ENCODE measurements around the gene KRT5. TPM values are rescaled to one million over a fixed set of nuclear protein-coding genes. Genes with fewer than 3 reads are reported as not detected.

The KRT5 gene
- total and polyA plus RNA-seq, 2 of the 13 experiments (the other 11 are each of a cell fraction or from before 2014, with no cell fraction given): 0.08 TPM; not detected in 1

DNA sequence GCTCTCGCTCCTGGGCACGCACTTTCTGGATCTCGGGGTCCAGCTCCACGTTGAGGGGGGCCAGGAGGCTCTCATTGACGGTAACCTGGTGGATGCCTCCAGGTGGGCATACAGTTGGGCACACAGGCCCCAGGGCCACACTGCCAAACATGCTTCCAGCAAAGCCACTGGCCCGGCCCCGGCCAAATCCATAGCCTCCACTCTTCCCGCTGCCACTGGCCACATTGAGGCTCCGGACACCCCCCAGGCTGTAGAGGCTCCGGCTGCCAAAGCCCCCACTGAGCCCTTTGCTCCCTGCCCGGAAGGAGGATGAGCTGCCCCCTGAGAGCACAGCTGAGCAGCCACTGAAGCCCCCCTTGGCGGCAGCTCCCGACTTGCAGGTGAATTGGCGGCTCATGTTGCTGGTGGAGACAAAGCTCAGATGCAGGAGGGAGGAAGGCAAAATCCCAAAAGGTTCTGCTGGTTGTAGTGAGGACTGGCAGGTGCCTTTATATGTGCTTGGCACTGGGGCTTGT lies 32.5 kb upstream of the KRT5 start, which contains the start of gene KRT71:
KRT71 (minus strand) TSS at position 465 of the 515 bp plus-strand sequence; CDS start at position 397, 68 bp downstream.
- Histone ChIP-seq H3K4me3 (replicated peaks in 1 of 3; ENCODE audit: insufficient read depth in 1 of 3, low read depth in 2 of 3, low read length in 3 of 3) (no peak within 1 kb of the TSS), H3K4me2 (ENCODE audit: low read depth, low read length) (no peak within 1 kb of the TSS), H3K79me2 (ENCODE audit: insufficient read depth, low read length) (no peaks in the 10 kb centered on the region), H3K27me3 (ENCODE audit: control insufficient read depth in 1 of 2, insufficient read depth in 2 of 2, low read length in 2 of 2) (peaks cover 2 to 63% of the 10 kb centered on the region in 2 experiments; a peak in 4 of 5 replicates), H3K9ac (ENCODE audit: insufficient read depth, low read depth, low read length) (no peak within 1 kb of the TSS), H3K27ac (ENCODE audit: extremely low read length, insufficient read depth, low read length) (no peak within 1 kb of the TSS), H3K9me3 (ENCODE audit: low read length) (no peaks in the 10 kb centered on the region), H2AFZ (ENCODE audit: low read length) (no peak within 1 kb of the TSS), H3K36me3 (replicated peaks in 1 of 2; ENCODE audit: control insufficient read depth in 1 of 2, insufficient read depth in 2 of 2, low read length in 2 of 2) (no peaks in the 10 kb centered on the region), H3K4me1 (ENCODE audit: insufficient read depth, low read length) (no peaks in the 10 kb centered on the region), H4K20me1 (ENCODE audit: insufficient read depth, low read length) (no peaks in the 10 kb centered on the region)
- POLR2A ChIA-PET: no interaction called here
- 22% methylated on average over 5 of the region's 14 CpGs for WGBS (ENCODE audit: low lambda C conversion rate)
- DNase-seq (ENCODE audit: low spot score): no peak
- FAIRE-seq: no peak
- BruUV-seq (replicated peaks): no TSS peak
- intact Hi-C loops (cut with micrococcal nuclease; ENCODE audit: unreplicated experiment) (no loop called here), in situ Hi-C loops (cut with HindIII; ENCODE audit: extremely low pct_ligation_motif_present, low pct_unique_long_range_greater_than_20kb) (no loop called here)
- CTCF ChIA-PET (ENCODE audit: low intra/inter-chr PET ratio, low total read pairs): no interaction called here
- TF ChIP-seq, protein P1, sequence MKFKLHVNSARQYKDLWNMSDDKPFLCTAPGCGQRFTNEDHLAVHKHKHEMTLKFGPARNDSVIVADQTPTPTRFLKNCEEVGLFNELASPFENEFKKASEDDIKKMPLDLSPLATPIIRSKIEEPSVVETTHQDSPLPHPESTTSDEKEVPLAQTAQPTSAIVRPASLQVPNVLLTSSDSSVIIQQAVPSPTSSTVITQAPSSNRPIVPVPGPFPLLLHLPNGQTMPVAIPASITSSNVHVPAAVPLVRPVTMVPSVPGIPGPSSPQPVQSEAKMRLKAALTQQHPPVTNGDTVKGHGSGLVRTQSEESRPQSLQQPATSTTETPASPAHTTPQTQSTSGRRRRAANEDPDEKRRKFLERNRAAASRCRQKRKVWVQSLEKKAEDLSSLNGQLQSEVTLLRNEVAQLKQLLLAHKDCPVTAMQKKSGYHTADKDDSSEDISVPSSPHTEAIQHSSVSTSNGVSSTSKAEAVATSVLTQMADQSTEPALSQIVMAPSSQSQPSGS (CRISPR knock-in tag; IDR thresholded peaks at IDR 0.05): no peak
- TF ChIP-seq, protein P2, sequence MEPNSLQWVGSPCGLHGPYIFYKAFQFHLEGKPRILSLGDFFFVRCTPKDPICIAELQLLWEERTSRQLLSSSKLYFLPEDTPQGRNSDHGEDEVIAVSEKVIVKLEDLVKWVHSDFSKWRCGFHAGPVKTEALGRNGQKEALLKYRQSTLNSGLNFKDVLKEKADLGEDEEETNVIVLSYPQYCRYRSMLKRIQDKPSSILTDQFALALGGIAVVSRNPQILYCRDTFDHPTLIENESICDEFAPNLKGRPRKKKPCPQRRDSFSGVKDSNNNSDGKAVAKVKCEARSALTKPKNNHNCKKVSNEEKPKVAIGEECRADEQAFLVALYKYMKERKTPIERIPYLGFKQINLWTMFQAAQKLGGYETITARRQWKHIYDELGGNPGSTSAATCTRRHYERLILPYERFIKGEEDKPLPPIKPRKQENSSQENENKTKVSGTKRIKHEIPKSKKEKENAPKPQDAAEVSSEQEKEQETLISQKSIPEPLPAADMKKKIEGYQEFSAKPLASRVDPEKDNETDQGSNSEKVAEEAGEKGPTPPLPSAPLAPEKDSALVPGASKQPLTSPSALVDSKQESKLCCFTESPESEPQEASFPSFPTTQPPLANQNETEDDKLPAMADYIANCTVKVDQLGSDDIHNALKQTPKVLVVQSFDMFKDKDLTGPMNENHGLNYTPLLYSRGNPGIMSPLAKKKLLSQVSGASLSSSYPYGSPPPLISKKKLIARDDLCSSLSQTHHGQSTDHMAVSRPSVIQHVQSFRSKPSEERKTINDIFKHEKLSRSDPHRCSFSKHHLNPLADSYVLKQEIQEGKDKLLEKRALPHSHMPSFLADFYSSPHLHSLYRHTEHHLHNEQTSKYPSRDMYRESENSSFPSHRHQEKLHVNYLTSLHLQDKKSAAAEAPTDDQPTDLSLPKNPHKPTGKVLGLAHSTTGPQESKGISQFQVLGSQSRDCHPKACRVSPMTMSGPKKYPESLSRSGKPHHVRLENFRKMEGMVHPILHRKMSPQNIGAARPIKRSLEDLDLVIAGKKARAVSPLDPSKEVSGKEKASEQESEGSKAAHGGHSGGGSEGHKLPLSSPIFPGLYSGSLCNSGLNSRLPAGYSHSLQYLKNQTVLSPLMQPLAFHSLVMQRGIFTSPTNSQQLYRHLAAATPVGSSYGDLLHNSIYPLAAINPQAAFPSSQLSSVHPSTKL (CRISPR knock-in tag; IDR thresholded peaks at IDR 0.05): no peak
- TF ChIP-seq ZNF160 (CRISPR knock-in tag; IDR thresholded peaks at IDR 0.05) (no peak), PHF21A (CRISPR knock-in tag; IDR thresholded peaks at IDR 0.05) (no peak), ZNF33A (CRISPR knock-in tag; IDR thresholded peaks at IDR 0.05; ENCODE audit: borderline replicate concordance) (no peak), KDM5B (CRISPR knock-in tag; IDR thresholded peaks at IDR 0.05; ENCODE audit: borderline replicate concordance) (no peak), ZNF549 (CRISPR knock-in tag; IDR thresholded peaks at IDR 0.05) (no peak), ZIK1 (CRISPR knock-in tag; IDR thresholded peaks at IDR 0.05; ENCODE audit: borderline replicate concordance, low read depth) (no peak)
- ATAC-seq: no peak
